PC-9 (cell line): ENCODE data around the gene PTPRM. TPM values are rescaled to one million over a fixed set of nuclear protein-coding genes. Genes with fewer than 3 reads are reported as not detected.

ENCODE experiments used
- BruUV-seq: library from RNA; stranded (reverse); fragments of 400-500 nt; replicated peaks from 2 replicates; lab custom pipeline; 2021; lab: Mats Ljungman, UMichigan
- CTCF ChIA-PET: fragments of 300-600 bp; sonication (Branson Sonifier 250); formaldehyde crosslinking; loops from one replicate; lab custom pipeline; 2022; ENCODE audit warnings: antibody characterized with exemption; lab: Charles Lee
- POLR2A ChIA-PET: fragments of 300-600 bp; sonication (Branson Sonifier 250); formaldehyde crosslinking; loops from one replicate; lab custom pipeline; 2022; ENCODE audit warnings: antibody characterized with exemption; ENCODE audit not compliant: unreplicated experiment; lab: Charles Lee
- DNase-seq, 2 experiments: peaks; one replicate each; pipeline versions ENCODE4 v3.0.0 to v3.0.0-alpha.2; 2015 to 2022; ENCODE audit warnings: mixed read lengths in 1 of 2
- H2AFZ ChIP-seq: fragments of 200-600 bp; sonication (generic); 2 replicates; pipeline ENCODE4 v1.8.1; 2017; ENCODE audit warnings: antibody characterized with exemption
- H3F3A ChIP-seq: fragments of 200-600 bp; sonication (generic); 2 replicates; pipeline ENCODE4 v1.8.1; 2017; ENCODE audit warnings: antibody characterized with exemption, mild to moderate bottlenecking, low read depth; ENCODE audit not compliant: insufficient read depth
- H3K27ac ChIP-seq: fragments of 200-600 bp; sonication (generic); 2 replicates; pipeline ENCODE4 v1.6.1; 2016; ENCODE audit warnings: mixed run types
- H3K27me3 ChIP-seq: fragments of 200-600 bp; sonication (generic); 2 replicates; pipeline ENCODE4 v1.6.1; 2016; ENCODE audit warnings: low read depth, mixed run types; ENCODE audit not compliant: insufficient read depth
- H3K36me3 ChIP-seq: fragments of 200-600 bp; sonication (generic); 2 replicates; pipeline ENCODE4 v1.6.1; 2016; ENCODE audit warnings: low read depth, mixed run types
- H3K4me1 ChIP-seq: fragments of 200-600 bp; sonication (generic); replicated peaks from 2 replicates; pipeline ENCODE4 v1.6.1; 2016; ENCODE audit warnings: mixed run types; ENCODE audit not compliant: insufficient read depth
- H3K4me2 ChIP-seq: fragments of 200-600 bp; sonication (generic); 2 replicates; pipeline ENCODE4 v1.6.1; 2017; ENCODE audit warnings: mixed run types
- H3K4me3 ChIP-seq: fragments of 200-600 bp; sonication (generic); 2 replicates; pipeline ENCODE4 v1.6.1; 2016; ENCODE audit warnings: mixed run types
- H3K79me2 ChIP-seq: fragments of 200-600 bp; sonication (generic); 2 replicates; pipeline ENCODE4 v1.6.1; 2017; ENCODE audit warnings: low read depth, mixed run types
- H3K9me2 ChIP-seq: fragments of 200-600 bp; sonication (generic); 2 replicates; pipeline ENCODE4 v1.8.1; 2017; ENCODE audit warnings: mild to moderate bottlenecking; ENCODE audit not compliant: insufficient read depth
- H3K9me3 ChIP-seq: fragments of 200-600 bp; sonication (generic); 2 replicates; pipeline ENCODE4 v1.8.1; 2016; ENCODE audit warnings: low read depth; ENCODE audit not compliant: insufficient read depth
- H4K20me1 ChIP-seq: fragments of 200-600 bp; sonication (generic); 2 replicates; pipeline ENCODE4 v1.8.1; 2017; ENCODE audit not compliant: insufficient read depth
- CTCF ChIP-seq: fragments of 200-600 bp; sonication (generic); conservative IDR thresholded peaks from 2 replicates; pipeline ENCODE4 v1.6.1; 2017; ENCODE audit warnings: mixed run types, antibody characterized with exemption, mild to moderate bottlenecking, moderate library complexity
- EZH2 ChIP-seq: fragments of 200-600 bp; sonication (generic); IDR thresholded peaks from 2 replicates; pipeline ENCODE4 v1.8.0; 2017; ENCODE audit warnings: antibody characterized with exemption, low read depth
- intact Hi-C: fragments of 100-400 bp; cut with micrococcal nuclease; formaldehyde crosslinking; loops from one replicate; pipeline ENCODE4 v1.10.0; 2022; ENCODE audit not compliant: unreplicated experiment
- total RNA-seq: library from RNA; stranded (reverse); gene quantifications from 2 replicates; pipeline ENCODE4 v1.2.3, GENCODE V29; 2021

Gene PTPRM
- total RNA-seq, 1 experiment from 2014 or later: 32.5 TPM

DNA sequence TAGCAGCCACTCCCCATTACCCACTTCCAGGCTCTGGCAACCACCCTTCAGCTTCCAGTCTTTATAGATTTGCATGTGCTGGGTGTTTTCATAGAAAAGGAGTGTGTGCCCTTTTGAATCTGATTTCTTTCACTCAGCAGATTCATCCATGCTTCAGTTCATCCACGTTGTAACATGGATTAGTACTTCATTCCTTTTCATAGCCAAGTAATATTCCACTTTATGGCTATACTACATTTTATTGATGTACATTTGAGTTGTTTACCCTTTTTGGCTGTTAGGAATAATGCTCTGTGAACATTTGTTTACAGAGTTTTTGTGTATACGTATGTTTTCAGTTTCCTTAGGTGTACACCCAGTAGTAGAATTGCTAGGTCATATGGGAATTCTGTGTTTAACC is 836.6 kb downstream of the PTPRM start:
- intact Hi-C loops: no loop called here
- Histone ChIP-seq H3K27me3 (no peaks in the 10 kb centered on the region), H3K9me2 (no peaks in the 10 kb centered on the region), H3F3A (no peaks in the 10 kb centered on the region), H3K4me1 (no peaks in the 10 kb centered on the region), H2AFZ (no peak overlapping the region), H3K79me2 (no peaks in the 10 kb centered on the region), H3K4me3 (no peak overlapping the region), H3K4me2 (no peak overlapping the region), H4K20me1 (no peaks in the 10 kb centered on the region), H3K9me3 (no peaks in the 10 kb centered on the region), H3K36me3 (no peaks in the 10 kb centered on the region), H3K27ac (no peak overlapping the region)
- TF ChIP-seq EZH2 (no peak), CTCF (no peak)
- POLR2A ChIA-PET: no interaction called here
- DNase-seq: no peak
- CTCF ChIA-PET: no interaction called here
- no TSS peak for BruUV-seq

DNA sequence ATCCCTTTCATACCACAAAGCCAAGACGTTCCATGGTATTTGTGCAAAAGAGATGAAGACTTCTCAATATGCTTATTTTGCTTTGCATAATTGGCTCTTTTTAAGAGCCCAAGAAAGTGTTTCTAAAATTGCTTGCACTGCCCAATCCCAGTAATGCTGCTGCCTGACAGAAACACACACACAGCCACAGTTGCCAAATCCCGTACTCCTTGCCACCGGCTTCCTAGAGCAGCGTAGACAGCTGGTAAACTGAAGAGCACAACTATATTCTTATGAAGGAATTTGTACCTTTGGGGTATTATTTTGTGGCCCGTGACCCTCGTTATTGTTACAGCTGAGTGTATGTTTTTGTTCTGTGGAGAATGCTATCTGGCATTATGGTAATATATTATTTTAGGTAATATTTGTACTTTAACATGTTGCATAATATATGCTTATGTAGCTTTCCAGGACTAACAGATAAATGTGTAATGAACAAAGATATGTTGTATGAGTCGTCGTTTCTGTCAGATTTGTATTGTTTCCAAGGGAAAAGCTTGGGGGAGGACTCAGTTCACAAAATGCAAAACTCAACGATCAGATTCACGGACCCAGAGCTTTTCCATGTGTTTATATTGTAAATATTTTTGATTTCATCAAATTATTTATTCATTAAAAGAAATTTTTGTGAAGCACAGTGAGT is 839.2 kb downstream of the PTPRM start:
- TF ChIP-seq CTCF: no peak
- TF ChIP-seq EZH2: no peak
- Histone ChIP-seq H3K27me3 (no peaks in the 10 kb centered on the region), H2AFZ (no peak overlapping the region), H4K20me1 (no peaks in the 10 kb centered on the region), H3K4me1 (no peaks in the 10 kb centered on the region), H3K36me3 (no peaks in the 10 kb centered on the region), H3K9me2 (no peaks in the 10 kb centered on the region), H3K79me2 (no peaks in the 10 kb centered on the region), H3F3A (no peaks in the 10 kb centered on the region), H3K4me2 (no peak overlapping the region), H3K4me3 (no peak overlapping the region), H3K9me3 (peaks cover under 1% of the 10 kb centered on the region; the same call in 1 of the 2 replicates), H3K27ac (no peak overlapping the region)
- ChIA-PET POLR2A (no interaction called here), CTCF (interaction anchor here (0.6 kb wide), 1 partner anchor 22 kb away, joined by 4 read pairs; no protein-coding TSS in a partner anchor)
- intact Hi-C loops: no loop called here
- DNase-seq: no peak
- BruUV-seq: no TSS peak

- Histone ChIP-seq H3K4me1 (no peaks in the 10 kb centered on the region), H3K27ac (no peak overlapping the region), H4K20me1 (no peaks in the 10 kb centered on the region), H3K9me2 (no peaks in the 10 kb centered on the region), H2AFZ (no peak overlapping the region), H3K4me2 (no peak overlapping the region), H3K9me3 (peaks cover 6% of the 10 kb centered on the region; the same call in 1 of the 2 replicates), H3K27me3 (no peaks in the 10 kb centered on the region), H3F3A (no peaks in the 10 kb centered on the region), H3K4me3 (no peak overlapping the region), H3K36me3 (no peaks in the 10 kb centered on the region), H3K79me2 (no peaks in the 10 kb centered on the region)
- no peak for DNase-seq
- CTCF ChIA-PET: no interaction called here
- POLR2A ChIA-PET: no interaction called here
- intact Hi-C loops: no loop called here
- BruUV-seq: no TSS peak
- no peak for TF ChIP-seq EZH2
- TF ChIP-seq CTCF: no peak
Observed at GRCh38 chr18:8406868-8407250, 839.7 kb downstream of the PTPRM start.
